Common myeloid progenitor, CD34-positive (primary cell): ENCODE measurements around the gene MAP2K3.

Source experiments
- CTCF ChIA-PET: fragments of 350-600 bp; sonication (Branson Sonifier 250); formaldehyde crosslinking; loops from one replicate; lab custom pipeline; 2021; ENCODE audit warnings: antibody characterized with exemption; lab: Charles Lee
- POLR2A ChIA-PET: fragments of 350-600 bp; sonication (Branson Sonifier 250); formaldehyde crosslinking; loops from one replicate; lab custom pipeline; 2021; ENCODE audit warnings: antibody characterized with exemption; lab: Charles Lee
- DNase-seq, 3 donors: peaks; one replicate each; pipeline versions ENCODE4 v3.0.0 to v3.0.0-alpha.2; 2013
- H3K27ac ChIP-seq, 2 experiments: 1 replicate in 1 of 2; 2 replicates in 1 of 2; pipeline ENCODE4 v1.7.0; 2013; ENCODE audit warnings: inconsistent platforms in 2 of 2, low read length in 2 of 2, mild to moderate bottlenecking in 2 of 2, low read depth in 1 of 2, moderate library complexity in 1 of 2; ENCODE audit not compliant: severe bottlenecking in 2 of 2, insufficient read depth in 1 of 2, poor library complexity in 1 of 2
- H3K27me3 ChIP-seq, 5 experiments: replicated peaks in 2 of 5; 1 replicate in 3 of 5; 2 replicates in 2 of 5; pipeline versions ENCODE4 v1.6.1 to v1.7.0; 2013; ENCODE audit warnings: low read length in 4 of 5, mild to moderate bottlenecking in 2 of 5, moderate library complexity in 2 of 5, inconsistent platforms in 1 of 5; ENCODE audit not compliant: insufficient read depth in 5 of 5, control insufficient read depth in 4 of 5
- H3K36me3 ChIP-seq, 4 experiments: 1 replicate in 2 of 4; 2 replicates in 2 of 4; pipeline versions ENCODE4 v1.6.1 to v1.7.0; 2013; ENCODE audit warnings: low read length in 3 of 4, control low read depth in 1 of 4, mild to moderate bottlenecking in 1 of 4; ENCODE audit not compliant: control insufficient read depth in 4 of 4, insufficient read depth in 4 of 4
- H3K4me1 ChIP-seq, 4 experiments: 1 replicate in 3 of 4; 2 replicates in 1 of 4; pipeline versions ENCODE4 v1.6.1 to v1.7.1; 2013; ENCODE audit warnings: low read length in 3 of 4, mild to moderate bottlenecking in 3 of 4, control low read depth in 1 of 4, inconsistent platforms in 1 of 4, moderate library complexity in 1 of 4; ENCODE audit not compliant: control insufficient read depth in 4 of 4, insufficient read depth in 4 of 4; ENCODE audit errors: control extremely low read depth in 1 of 4
- H3K4me3 ChIP-seq, 7 experiments: 1 replicate in 4 of 7; 2 replicates in 3 of 7; pipeline versions ENCODE4 v1.5.1 to v1.7.0; 2013; ENCODE audit warnings: mild to moderate bottlenecking in 7 of 7, low read length in 6 of 7, moderate library complexity in 6 of 7, inconsistent platforms in 2 of 7, low read depth in 2 of 7, control low read depth in 1 of 7; ENCODE audit not compliant: insufficient read depth in 4 of 7, control insufficient read depth in 1 of 7; ENCODE audit errors: extremely low read depth in 1 of 7
- H3K9me3 ChIP-seq, 5 experiments: 1 replicate in 4 of 5; 2 replicates in 1 of 5; pipeline versions ENCODE4 v1.6.1 to v1.7.1; 2013; ENCODE audit warnings: low read length in 4 of 5, mild to moderate bottlenecking in 2 of 5, inconsistent platforms in 1 of 5, low read depth in 1 of 5, moderate library complexity in 1 of 5; ENCODE audit not compliant: control insufficient read depth in 4 of 5, insufficient read depth in 2 of 5; ENCODE audit errors: control extremely low read depth in 1 of 5
- whole genome bisulfite sequencing: methylation state at CpG from one replicate; pipeline ENCODE4 v1.1.5; 2013; ENCODE audit not compliant: insufficient coverage; 5-methylcytosine and 5-hydroxymethylcytosine counted together

The MAP2K3 gene

GRCh38 chr17:21298056-21298982, 13.8 kb downstream of the MAP2K3 start:
- ChIA-PET POLR2A (no interaction called here), CTCF (interaction anchor here (0.8 to 2.0 kb wide), 3 partner anchors 12 to 21 kb away, joined by 3 to 6 read pairs (median 3); no protein-coding TSS in a partner anchor)
- Histone ChIP-seq H3K9me3 (no peaks in the 10 kb centered on the region), H3K36me3 (peaks cover 4 to 58% (median 39%) of the 10 kb centered on the region in 4 experiments), H3K27me3 (no peaks in the 10 kb centered on the region), H3K4me3 (no peak overlapping the region), H3K4me1 (peaks cover 0 to 30% (median 19%) of the 10 kb centered on the region in 4 experiments), H3K27ac (no peak overlapping the region)
- DNase-seq: no peak
- WGBS: 78% methylated on average over 22 of the region's 22 CpGs

DNA sequence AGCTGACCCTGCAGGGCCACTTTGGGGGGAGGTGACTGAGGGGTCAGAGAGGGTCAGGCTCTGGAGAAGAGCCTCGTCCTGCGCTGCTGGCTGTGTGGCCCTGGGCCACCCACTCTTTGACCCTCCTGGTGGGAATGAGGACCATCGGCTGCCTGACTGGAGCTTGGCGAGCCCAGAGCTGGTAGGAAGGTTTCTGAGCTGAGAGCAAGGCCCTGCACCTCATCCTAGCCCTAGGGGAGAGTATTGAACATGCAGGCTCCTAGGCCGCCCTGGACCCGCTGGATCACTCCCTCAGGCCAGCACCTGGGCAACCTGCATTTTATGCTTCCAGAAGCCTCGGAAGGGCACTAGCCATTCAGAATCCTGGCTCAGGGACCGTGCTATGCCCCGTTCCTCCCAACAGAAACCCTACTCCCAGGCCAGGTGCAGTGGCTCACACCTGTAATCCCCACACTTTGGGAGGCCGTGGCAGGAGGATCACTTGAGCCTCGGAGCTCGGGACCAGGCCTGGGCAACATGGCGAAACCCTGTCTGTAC, 14.5 kb downstream of the MAP2K3 start:
- no peak overlapping the region for H3K27ac ChIP-seq
- WGBS: 61% methylated on average over 12 of the region's 13 CpGs
- no peak for DNase-seq
- H3K4me1 ChIP-seq: peaks cover 0 to 28% (median 18%) of the 10 kb centered on the region in 4 experiments
- no peak overlapping the region for H3K4me3 ChIP-seq
- no peaks in the 10 kb centered on the region for H3K27me3 ChIP-seq
- peaks cover 4 to 61% (median 42%) of the 10 kb centered on the region in 4 experiments for H3K36me3 ChIP-seq
- ChIA-PET POLR2A (interaction anchor here (1.0 kb wide), 1 partner anchor 11 kb away, joined by 4 read pairs; no protein-coding TSS in a partner anchor), CTCF (interaction anchor here (0.8 to 2.0 kb wide), 2 partner anchors 11 to 20 kb away, joined by 3 to 6 read pairs; no protein-coding TSS in a partner anchor)
- no peaks in the 10 kb centered on the region for H3K9me3 ChIP-seq

GRCh38 chr17:21299981-21300600, 15.6 kb downstream of the MAP2K3 start:
- Histone ChIP-seq H3K36me3 (peaks cover 4 to 69% (median 43%) of the 10 kb centered on the region in 4 experiments), H3K4me3 (no peak overlapping the region), H3K9me3 (peaks cover 0 to 4% (median 0%) of the 10 kb centered on the region in 5 experiments), H3K27me3 (no peaks in the 10 kb centered on the region), H3K4me1 (peaks cover 0 to 23% (median 14%) of the 10 kb centered on the region in 4 experiments), H3K27ac (no peak overlapping the region)
- WGBS: 70% methylated on average over 7 of the region's 7 CpGs
- CTCF ChIA-PET: interaction anchor here (1.2 to 2.0 kb wide), 2 partner anchors 13 to 21 kb away, joined by 3 to 6 read pairs; no protein-coding TSS in a partner anchor
- no peak for DNase-seq
- POLR2A ChIA-PET: interaction anchor here (0.9 to 1.0 kb wide), 2 partner anchors 12 to 15 kb away, joined by 3 to 4 read pairs; no protein-coding TSS in a partner anchor

DNA sequence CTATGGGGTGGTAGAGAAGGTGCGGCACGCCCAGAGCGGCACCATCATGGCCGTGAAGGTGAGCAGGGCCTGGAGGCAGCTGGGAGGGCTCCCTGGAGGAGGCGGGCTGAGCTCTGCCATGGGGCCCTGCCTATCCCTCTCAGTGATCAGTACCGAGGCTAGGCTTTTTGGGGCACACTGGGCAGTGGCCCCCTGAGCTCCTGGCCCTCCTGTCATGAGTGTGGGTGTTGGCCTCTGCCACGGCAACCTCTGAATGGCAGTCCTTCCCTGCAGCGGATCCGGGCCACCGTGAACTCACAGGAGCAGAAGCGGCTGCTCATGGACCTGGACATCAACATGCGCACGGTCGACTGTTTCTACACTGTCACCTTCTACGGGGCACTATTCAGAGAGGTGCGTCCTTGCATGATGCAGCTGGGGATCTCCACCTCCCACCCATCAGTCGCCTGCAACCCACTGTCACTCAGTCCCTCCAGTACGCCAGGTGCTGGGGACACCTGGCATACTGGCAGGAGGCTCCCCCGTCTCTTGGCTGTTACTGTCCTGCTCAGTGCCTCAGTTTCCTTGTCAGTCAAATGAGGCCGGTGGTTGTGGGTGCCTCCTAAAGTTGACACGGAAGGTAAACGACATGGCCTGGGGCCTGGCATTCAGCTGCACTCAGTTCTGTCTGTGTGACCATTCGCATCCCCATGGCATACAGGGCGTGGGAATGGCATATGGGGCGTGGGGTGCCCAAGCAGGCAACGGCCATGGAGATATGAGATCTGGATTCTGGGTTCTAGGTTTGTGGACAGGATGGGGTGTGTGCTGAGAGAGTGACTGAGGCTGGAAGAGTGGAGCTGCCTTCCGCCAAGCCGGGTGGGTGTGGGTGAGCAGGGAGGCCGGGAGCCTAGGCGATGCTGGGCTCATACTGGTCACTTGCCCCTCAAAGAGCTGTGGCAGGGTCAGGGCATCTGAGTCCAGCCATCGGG, 16.4 kb downstream of the MAP2K3 start:
- H3K27me3 ChIP-seq: no peaks in the 10 kb centered on the region
- peaks cover 4 to 74% (median 43%) of the 10 kb centered on the region in 4 experiments for H3K36me3 ChIP-seq
- H3K9me3 ChIP-seq: peaks cover 0 to 4% (median 0%) of the 10 kb centered on the region in 5 experiments
- WGBS: 76% methylated on average over 31 of the region's 31 CpGs
- ChIA-PET CTCF (interaction anchor here (1.2 to 2.0 kb wide), 4 partner anchors 11 to 22 kb away, joined by 3 to 8 read pairs (median 5); no protein-coding TSS in a partner anchor), POLR2A (interaction anchor here (0.6 to 1.5 kb wide), 3 partner anchors 13 to 32 kb away, joined by 3 to 5 read pairs (median 3); no protein-coding TSS in a partner anchor)
- no peak for DNase-seq
- H3K4me3 ChIP-seq: no peak overlapping the region
- H3K27ac ChIP-seq: no peak overlapping the region
- H3K4me1 ChIP-seq: peaks cover 0 to 15% (median 10%) of the 10 kb centered on the region in 4 experiments

DNA sequence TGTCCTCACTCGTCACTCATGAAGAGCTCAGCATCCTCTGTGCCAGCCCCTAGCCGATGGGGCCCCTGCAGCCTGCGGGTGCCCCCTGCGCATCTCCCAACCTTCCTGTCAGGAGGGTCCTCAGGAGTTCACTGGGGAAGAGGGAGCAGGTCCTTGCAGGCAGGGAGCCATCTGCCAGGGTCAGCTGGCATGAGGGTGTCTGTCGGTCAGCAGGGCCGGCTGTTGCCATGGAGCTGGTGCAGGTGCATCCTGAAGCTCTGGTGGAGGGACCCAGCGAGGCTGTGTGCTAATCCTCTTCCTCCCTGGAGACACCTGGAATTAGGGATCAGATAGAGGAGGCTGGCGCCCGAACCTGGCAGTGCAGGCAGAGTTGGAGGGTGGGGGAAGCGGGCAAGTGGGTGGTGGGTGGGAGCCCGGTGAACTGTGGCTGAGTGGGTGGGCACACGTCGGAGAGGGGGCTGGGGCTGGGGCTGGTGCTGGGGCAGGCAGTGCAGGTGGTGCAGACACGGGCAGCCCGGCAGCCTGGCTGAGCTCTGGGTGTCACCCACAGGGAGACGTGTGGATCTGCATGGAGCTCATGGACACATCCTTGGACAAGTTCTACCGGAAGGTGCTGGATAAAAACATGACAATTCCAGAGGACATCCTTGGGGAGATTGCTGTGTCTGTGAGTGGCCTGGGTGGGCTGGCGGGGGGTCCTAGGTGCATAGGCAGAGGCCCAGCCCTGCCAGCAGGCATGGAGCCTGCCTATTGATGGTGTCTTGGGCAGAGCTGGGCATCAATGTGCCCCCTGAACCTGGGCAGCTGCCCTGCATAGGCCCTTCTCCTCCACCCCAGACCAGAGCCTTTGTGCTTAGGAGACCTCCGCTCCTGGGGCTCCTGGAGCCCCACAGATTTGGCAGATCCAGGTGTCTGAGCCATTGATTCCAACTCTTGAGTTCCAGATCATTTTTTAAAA, 17.4 kb downstream of the MAP2K3 start:
- POLR2A ChIA-PET: interaction anchor here (0.6 to 1.5 kb wide), 2 partner anchors 14 to 31 kb away, joined by 3 to 5 read pairs; no protein-coding TSS in a partner anchor
- no peaks in the 10 kb centered on the region for H3K27me3 ChIP-seq
- peaks cover 4 to 81% (median 43%) of the 10 kb centered on the region in 4 experiments for H3K36me3 ChIP-seq
- 82% methylated on average over 18 of the region's 19 CpGs for WGBS
- CTCF ChIA-PET: interaction anchor here (1.3 to 1.6 kb wide), 2 partner anchors 12 to 15 kb away, joined by 4 to 8 read pairs; no protein-coding TSS in a partner anchor
- DNase-seq: no peak
- H3K4me1 ChIP-seq: peaks cover 0 to 5% (median 3%) of the 10 kb centered on the region in 4 experiments
- no peak overlapping the region for H3K27ac ChIP-seq
- H3K9me3 ChIP-seq: peaks cover 0 to 4% (median 0%) of the 10 kb centered on the region in 5 experiments
- H3K4me3 ChIP-seq: no peak overlapping the region
